Measurements from ENCODE around the gene CUX1. TPM values are rescaled to one million over a fixed set of nuclear protein-coding genes. Genes with fewer than 3 reads are reported as not detected.

Gene CUX1
- total RNA-seq, 1 experiment from 2014 or later, result 116 TPM

- BruUV-seq (replicated peaks), result no TSS peak
- Mint-ChIP-seq H3K9me3 (ENCODE audit: unreplicated experiment) (no peaks in the 10 kb centered on the region), H3K27ac (ENCODE audit: unreplicated experiment) (peak overlapping the region; percentile 81), H3K4me1 (ENCODE audit: low read depth, unreplicated experiment) (peaks cover 38% of the 10 kb centered on the region), H3K27me3 (ENCODE audit: insufficient read depth, unreplicated experiment) (no peaks in the 10 kb centered on the region), H3K36me3 (ENCODE audit: insufficient read depth, unreplicated experiment) (peaks cover 63% of the 10 kb centered on the region), H3K4me3 (ENCODE audit: unreplicated experiment) (no peak overlapping the region)
- H3K4me3 ChIP-seq (ENCODE audit: low read depth, low read length), result no peak overlapping the region
- no peaks in the 10 kb centered on the region for H3K36me3 ChIP-seq (ENCODE audit: control insufficient read depth, insufficient read depth, low read length)
- ChIA-PET CTCF (no interaction called here), POLR2A (no interaction called here)
- H3K27me3 ChIP-seq (replicated peaks; ENCODE audit: control insufficient read depth, insufficient read depth, low read length), result no peaks in the 10 kb centered on the region
- no peak for DNase-seq
- TF ChIP-seq CTCF (IDR thresholded peaks at IDR 0.05; ENCODE audit: insufficient read depth in 1 of 2, low read depth in 1 of 2, low read length in 1 of 2, severe bottlenecking in 1 of 2, unreplicated experiment in 1 of 2), result no peak
- intact Hi-C loops (cut with micrococcal nuclease; ENCODE audit: unreplicated experiment), result no loop called here
- no peaks in the 10 kb centered on the region for H3K9me3 ChIP-seq
- H3K4me1 ChIP-seq, result peaks cover 22% of the 10 kb centered on the region
Observed at GRCh38 chr7:101959342-101959741, 141.9 kb downstream of the CUX1 start.

- Mint-ChIP-seq H3K9me3 (ENCODE audit: unreplicated experiment) (no peaks in the 10 kb centered on the region), H3K4me1 (ENCODE audit: low read depth, unreplicated experiment) (peaks cover 42% of the 10 kb centered on the region), H3K4me3 (ENCODE audit: unreplicated experiment) (no peak overlapping the region), H3K36me3 (ENCODE audit: insufficient read depth, unreplicated experiment) (peaks cover 63% of the 10 kb centered on the region), H3K27me3 (ENCODE audit: insufficient read depth, unreplicated experiment) (no peaks in the 10 kb centered on the region), H3K27ac (ENCODE audit: unreplicated experiment) (peak overlapping the region; percentile 81)
- H3K36me3 ChIP-seq (ENCODE audit: control insufficient read depth, insufficient read depth, low read length), result no peaks in the 10 kb centered on the region
- ChIA-PET POLR2A (no interaction called here), CTCF (no interaction called here)
- intact Hi-C loops (cut with micrococcal nuclease; ENCODE audit: unreplicated experiment), result no loop called here
- H3K9me3 ChIP-seq, result no peaks in the 10 kb centered on the region
- peaks cover 27% of the 10 kb centered on the region for H3K4me1 ChIP-seq
- no peaks in the 10 kb centered on the region for H3K27me3 ChIP-seq (replicated peaks; ENCODE audit: control insufficient read depth, insufficient read depth, low read length)
- TF ChIP-seq CTCF (IDR thresholded peaks at IDR 0.05; ENCODE audit: insufficient read depth in 1 of 2, low read depth in 1 of 2, low read length in 1 of 2, severe bottlenecking in 1 of 2, unreplicated experiment in 1 of 2), result no peak
- BruUV-seq (replicated peaks), result no TSS peak
- no peak overlapping the region for H3K4me3 ChIP-seq (ENCODE audit: low read depth, low read length)
- no peak for DNase-seq
Observed at GRCh38 chr7:101959829-101960228, 142.4 kb downstream of the CUX1 start.

- H3K4me3 ChIP-seq (ENCODE audit: low read depth, low read length), result no peak overlapping the region
- Mint-ChIP-seq H3K9me3 (ENCODE audit: unreplicated experiment) (no peaks in the 10 kb centered on the region), H3K27ac (ENCODE audit: unreplicated experiment) (peak overlapping the region; percentile 72), H3K4me1 (ENCODE audit: low read depth, unreplicated experiment) (peaks cover 45% of the 10 kb centered on the region), H3K4me3 (ENCODE audit: unreplicated experiment) (no peak overlapping the region), H3K36me3 (ENCODE audit: insufficient read depth, unreplicated experiment) (peaks cover 63% of the 10 kb centered on the region), H3K27me3 (ENCODE audit: insufficient read depth, unreplicated experiment) (no peaks in the 10 kb centered on the region)
- no TSS peak for BruUV-seq (replicated peaks)
- no peaks in the 10 kb centered on the region for H3K27me3 ChIP-seq (replicated peaks; ENCODE audit: control insufficient read depth, insufficient read depth, low read length)
- intact Hi-C loops (cut with micrococcal nuclease; ENCODE audit: unreplicated experiment), result no loop called here
- H3K36me3 ChIP-seq (ENCODE audit: control insufficient read depth, insufficient read depth, low read length), result no peaks in the 10 kb centered on the region
- ChIA-PET CTCF (no interaction called here), POLR2A (no interaction called here)
- no peak for DNase-seq
- H3K9me3 ChIP-seq, result no peaks in the 10 kb centered on the region
- H3K4me1 ChIP-seq, result peaks cover 32% of the 10 kb centered on the region
- TF ChIP-seq CTCF (IDR thresholded peaks at IDR 0.05; ENCODE audit: insufficient read depth in 1 of 2, low read depth in 1 of 2, low read length in 1 of 2, severe bottlenecking in 1 of 2, unreplicated experiment in 1 of 2), result no peak
Observed at GRCh38 chr7:101960323-101960722, 142.9 kb downstream of the CUX1 start.

All from Caco-2 (cell line).